GM18907 (cell line): ENCODE measurements around the gene GRIA4.

Experiments used
- ATAC-seq: cut with Tn5 transposase; IDR thresholded peaks from one replicate; pipeline ENCODE4 v1.9.1; 2021; ENCODE audit warnings: mild to moderate bottlenecking, moderate library complexity; ENCODE audit not compliant: unreplicated experiment

GRIA4 gene

GRCh38 chr11:105911454-105911853 lies 301.6 kb downstream of the GRIA4 start:
- no peak for ATAC-seq

GRCh38 chr11:105912666-105913065 lies 302.8 kb downstream of the GRIA4 start:
- no peak for ATAC-seq

- ATAC-seq, result no peak
Observed at GRCh38 chr11:105915021-105915420, 305.1 kb downstream of the GRIA4 start.

- ATAC-seq, result no peak
Observed at GRCh38 chr11:105918039-105918438, 308.2 kb downstream of the GRIA4 start.

- ATAC-seq, result no peak
Observed at GRCh38 chr11:105918600-105918999, 308.7 kb downstream of the GRIA4 start.

- no peak for ATAC-seq
Observed at GRCh38 chr11:105923252-105923651, 313.4 kb downstream of the GRIA4 start.

GRCh38 chr11:105923807-105924206 lies 313.9 kb downstream of the GRIA4 start:
- ATAC-seq, result no peak

GRCh38 chr11:105929084-105929955 lies 319.4 kb downstream of the GRIA4 start:
- ATAC-seq, result no peak

GRCh38 chr11:105933695-105934094 lies 323.8 kb downstream of the GRIA4 start:
- ATAC-seq, result no peak

GRCh38 chr11:105935791-105936190 lies 325.9 kb downstream of the GRIA4 start:
- no peak for ATAC-seq

- ATAC-seq, result peak; percentile 90
Observed at GRCh38 chr11:105937331-105937730, 327.5 kb downstream of the GRIA4 start.

- ATAC-seq, result peak; percentile 35
Observed at GRCh38 chr11:105937738-105938137, 327.9 kb downstream of the GRIA4 start.

- ATAC-seq, result no peak
Observed at GRCh38 chr11:105942921-105943320, 333.0 kb downstream of the GRIA4 start.

GRCh38 chr11:105948918-105949590 lies 339.2 kb downstream of the GRIA4 start:
- ATAC-seq, result no peak

GRCh38 chr11:105953886-105954285 lies 344.0 kb downstream of the GRIA4 start:
- ATAC-seq, result no peak

- ATAC-seq, result no peak
Observed at GRCh38 chr11:105960252-105961245, 350.7 kb downstream of the GRIA4 start.

GRCh38 chr11:105968021-105968697 lies 358.3 kb downstream of the GRIA4 start:
- no peak for ATAC-seq

GRCh38 chr11:105969756-105970155 lies 359.9 kb downstream of the GRIA4 start:
- ATAC-seq, result no peak

- no peak for ATAC-seq
Observed at GRCh38 chr11:105975128-105975527, 365.3 kb downstream of the GRIA4 start.

- ATAC-seq, result no peak
Observed at GRCh38 chr11:105979997-105980703, 370.3 kb downstream of the GRIA4 start.
